IPS DF 19.7 (cell line): ENCODE data around the gene SLC26A11.
"Not testable (repeated sequence)": the region's sequence is repeated elsewhere in the genome, so short reads cannot be mapped to it uniquely, and the experiment has no call there.

Source experiments
- DNase-seq: peaks from one replicate; pipeline ENCODE4 v3.0.0-alpha.2; 2013; ENCODE audit warnings: low read depth, low spot score

Gene SLC26A11

DNA sequence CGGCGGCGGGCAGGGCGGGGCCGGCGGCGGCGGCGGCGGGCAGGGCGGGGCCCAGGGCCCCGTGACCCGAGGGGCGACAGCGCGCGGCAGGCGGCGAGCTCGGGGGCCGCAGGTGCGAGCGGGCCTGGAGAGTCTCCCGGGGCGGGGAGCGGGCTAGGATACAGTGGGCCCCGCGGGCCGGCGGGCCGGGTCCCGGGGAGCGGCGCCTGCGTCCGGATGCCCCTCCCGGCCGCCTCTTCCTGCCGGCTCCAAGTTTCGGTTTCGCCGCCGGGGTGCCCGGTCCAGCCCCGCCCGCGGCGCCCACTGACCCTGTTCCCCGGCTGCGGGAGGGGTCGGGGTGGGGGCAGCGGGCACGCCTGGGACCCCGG lies 40.5 kb downstream of the SLC26A11 start, which contains the start of gene RNF213:
TSS of gene RNF213 (plus strand) at position 62 of the 368 bp plus-strand sequence. CDS start 2,830 bp downstream, outside the sequence.
- no peak for DNase-seq

DNA sequence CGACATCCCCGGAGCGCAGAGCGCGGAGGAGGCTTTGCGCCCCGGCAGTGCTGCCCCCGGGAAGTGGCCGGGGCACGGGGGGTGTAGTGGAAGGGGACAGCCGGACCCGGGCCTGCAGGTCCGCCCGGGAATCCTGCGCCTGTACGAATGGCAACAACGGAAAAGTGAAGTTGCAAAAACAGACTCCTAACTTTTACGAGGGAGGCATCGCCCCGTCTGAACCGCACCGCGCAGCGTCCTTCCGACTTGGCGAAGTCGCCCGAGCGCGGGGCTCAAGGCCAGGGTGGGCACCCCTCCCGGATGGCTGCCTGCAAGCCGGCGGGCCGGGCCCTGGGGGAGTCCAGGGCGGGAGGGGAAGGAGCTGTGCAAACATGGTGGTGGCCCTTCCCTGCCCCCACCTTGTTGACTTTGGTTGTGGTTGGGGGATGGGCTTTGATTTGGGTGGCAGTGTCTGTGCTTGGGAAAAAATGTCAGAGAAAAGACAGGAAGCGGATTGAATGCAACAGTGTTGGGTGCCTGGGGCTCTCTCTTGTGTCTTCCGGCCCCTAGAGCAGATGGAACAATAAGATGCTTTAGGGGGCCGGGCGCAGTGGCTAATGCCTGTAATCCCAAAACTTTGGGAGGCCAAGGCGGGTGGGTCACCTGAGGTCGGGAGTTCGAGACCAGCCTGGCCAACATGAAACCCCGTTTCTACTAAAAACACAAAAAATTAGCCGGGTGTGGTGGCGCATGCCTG lies 41.1 kb downstream of the SLC26A11 start:
- peak; percentile 94 for DNase-seq

DNA sequence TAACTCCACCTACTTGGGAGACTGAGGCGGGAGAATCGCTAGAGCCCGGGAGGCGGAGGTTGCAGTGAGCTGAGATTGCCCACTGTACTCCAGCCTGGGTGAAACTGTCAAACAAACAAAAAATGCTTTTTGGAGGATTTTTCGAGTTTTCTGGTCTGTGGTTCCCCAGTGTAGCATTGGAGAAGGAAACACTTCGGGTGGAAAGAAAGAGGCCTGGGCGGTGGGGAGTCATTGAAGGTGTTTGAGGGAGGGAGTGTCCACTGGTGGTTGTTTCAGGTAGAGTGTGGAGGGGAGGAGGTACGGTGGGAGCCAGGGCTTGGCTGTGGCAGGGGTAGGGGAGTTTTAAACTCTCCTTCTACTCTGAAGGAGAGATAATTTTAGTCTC lies 41.7 kb downstream of the SLC26A11 start:
- no peak for DNase-seq

DNA sequence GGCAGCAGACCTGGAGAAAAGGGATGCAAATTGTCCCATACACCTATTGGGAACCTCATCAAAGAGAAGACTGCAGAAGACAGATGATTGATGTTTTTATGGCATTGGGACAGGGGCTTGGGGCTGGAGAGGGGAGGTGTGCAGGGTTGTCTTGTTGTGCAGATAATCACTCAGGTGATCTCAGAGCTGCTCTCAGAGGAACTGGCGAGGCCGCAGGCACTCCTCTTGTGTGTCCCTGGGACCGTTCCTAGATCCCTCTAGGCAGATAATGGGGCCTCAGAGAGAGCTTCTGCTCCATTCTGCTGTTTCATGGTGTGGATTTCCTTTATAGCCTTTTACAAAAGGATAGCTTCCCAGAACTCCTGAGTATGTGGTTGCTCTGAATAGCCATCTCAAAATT lies 42.1 kb downstream of the SLC26A11 start:
- no peak for DNase-seq

DNA sequence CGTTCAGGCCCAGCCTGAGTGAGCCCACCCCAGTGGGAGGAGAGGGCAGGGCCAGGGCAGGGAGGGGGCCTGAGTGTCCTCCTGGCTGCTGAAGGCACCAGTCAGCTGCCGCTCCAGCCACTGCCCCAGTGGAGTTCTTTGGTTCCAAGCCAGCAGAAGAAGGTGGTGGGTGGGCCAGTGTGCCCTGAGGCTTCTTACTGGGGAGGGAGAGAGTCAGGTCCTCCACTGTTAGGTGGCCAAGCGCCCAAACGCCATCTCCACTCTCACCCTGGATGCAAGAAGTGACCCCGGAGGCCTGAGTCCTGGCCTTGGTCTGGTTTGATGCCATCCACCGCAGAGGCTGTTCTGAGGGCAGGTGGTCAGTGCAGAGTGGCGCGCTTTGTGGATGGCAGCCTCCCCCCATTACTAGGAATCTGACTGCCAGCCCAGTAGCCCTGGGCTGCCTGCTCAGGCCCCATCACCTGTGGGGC lies 42.6 kb downstream of the SLC26A11 start:
- DNase-seq, result no peak

DNA sequence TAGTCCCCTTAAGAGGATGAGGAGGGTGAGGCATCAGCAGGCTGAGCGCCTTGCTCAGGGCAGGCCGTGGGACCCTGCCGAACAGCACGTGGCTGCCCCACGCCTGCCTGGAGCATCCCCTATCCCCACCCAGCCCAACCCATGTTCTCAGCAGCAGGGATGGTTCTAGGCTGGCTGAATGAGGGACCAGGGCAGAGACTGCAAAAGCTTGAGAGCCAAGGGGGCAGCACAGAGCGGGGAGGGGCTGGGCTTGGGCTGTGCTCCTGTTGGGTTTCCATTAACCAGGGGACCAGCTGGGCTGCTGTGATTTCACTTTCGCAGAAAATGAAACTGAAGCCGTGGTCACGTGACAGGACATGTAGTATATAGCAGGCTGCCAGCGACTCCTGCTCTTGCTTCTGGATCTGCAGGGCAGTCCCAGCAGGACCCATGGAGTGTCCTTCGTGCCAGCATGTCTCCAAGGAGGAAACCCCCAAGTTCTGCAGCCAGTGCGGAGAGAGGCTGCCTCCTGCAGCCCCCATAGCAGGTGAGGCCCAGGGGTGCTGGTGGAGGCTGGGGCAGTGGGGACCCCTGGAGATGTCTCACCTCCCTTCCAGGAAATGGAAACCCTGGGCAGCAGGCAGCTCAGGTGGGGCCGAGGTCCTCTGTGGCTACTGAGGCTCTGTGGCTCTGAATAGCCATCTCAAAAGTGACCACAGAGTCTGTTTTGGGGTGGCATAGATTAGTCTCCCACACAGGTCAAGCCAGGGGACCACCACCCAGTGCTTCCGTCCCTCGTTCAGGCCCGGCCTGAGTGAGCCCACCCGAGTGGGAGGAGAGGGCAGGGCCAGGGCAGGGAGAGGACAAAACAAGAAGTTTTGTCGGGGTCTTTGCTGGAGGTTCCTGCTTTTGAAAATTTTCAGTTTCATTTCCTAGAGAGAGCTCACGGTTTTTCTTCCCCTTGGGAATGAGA lies 43.3 kb downstream of the SLC26A11 start:
- DNase-seq, result no peak

DNA sequence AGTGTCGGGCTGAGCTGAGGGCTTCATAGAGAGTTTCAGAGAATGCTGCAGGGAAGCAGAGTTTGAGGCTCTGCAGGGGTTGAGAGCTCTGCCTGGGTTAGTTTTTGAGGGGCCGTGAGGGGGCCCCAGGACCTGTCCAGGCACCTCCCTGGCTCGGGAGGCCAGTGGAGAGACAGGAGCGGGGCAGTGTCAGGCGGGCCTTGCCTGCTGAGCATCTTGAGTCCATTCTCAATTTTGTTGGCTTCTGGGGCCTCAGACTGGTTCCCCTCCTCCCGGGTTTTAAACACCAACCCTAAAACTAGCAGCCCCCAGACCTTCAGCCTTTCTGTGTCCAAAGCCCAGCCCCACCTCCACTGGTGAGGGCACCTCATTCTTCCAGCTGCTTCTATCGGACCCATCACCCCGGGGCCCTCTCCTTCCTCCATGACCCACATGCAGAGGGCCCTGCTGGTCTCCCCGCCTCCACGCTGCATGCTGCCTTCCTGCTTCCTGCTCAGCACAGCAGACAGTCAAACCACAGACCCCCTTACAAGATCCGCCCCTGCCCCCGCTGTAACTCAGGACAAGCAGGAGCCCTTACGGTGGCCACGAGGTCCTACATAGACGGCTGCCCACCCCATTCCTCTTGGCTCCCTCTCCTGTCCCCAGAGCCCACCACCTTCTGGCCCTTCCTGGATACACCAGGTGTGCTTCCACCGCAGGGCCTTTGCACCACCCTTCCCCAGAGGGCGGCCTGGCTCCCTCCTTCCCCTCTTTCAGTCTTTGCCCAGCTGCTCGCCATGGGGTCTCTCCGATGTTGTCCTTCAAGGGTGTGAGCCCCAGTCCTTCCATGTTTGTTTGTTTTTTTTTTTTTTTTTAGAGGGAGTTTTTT lies 44.2 kb downstream of the SLC26A11 start:
- DNase-seq, result no peak

DNA sequence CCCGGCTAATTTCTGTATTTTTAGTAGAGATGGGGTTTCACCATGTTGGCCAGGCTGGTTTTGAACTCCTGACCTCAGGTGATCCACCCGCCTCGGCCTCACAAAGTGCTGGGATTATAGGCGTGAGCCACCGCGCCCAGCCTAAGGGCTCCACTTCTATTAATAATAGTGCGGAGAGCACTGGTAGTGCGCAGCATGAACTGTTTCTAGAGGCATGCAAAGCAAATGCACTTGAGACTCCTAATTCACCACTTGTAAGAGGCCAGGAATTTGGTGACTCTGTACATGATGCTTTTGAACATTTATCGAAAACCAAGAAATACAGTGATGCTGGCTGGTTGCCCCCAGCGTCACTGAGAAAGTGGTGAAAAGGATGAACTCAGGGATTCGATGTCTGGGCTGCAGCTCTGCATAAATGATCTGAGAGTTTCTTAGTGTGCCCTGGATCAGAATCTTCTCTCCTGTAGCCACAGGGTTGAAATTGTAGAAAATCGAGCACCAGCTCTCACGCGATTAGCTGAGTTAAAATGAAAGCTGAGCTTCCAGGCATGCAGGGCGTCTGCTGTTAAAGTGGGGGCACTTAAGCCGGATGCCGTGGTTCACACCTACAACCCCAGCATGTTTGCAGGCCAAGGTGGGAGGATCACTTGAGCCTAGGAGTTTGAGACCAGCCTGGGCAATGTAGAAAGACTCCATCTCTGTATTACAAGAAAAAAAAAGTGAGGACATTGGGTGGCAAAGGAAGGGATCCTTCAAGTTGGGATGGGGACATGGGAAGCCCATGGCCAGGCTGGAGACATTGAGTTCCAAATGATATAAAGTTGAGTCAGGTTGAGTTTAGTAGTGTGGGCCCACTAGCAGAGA lies 45.2 kb downstream of the SLC26A11 start:
- no peak for DNase-seq

DNA sequence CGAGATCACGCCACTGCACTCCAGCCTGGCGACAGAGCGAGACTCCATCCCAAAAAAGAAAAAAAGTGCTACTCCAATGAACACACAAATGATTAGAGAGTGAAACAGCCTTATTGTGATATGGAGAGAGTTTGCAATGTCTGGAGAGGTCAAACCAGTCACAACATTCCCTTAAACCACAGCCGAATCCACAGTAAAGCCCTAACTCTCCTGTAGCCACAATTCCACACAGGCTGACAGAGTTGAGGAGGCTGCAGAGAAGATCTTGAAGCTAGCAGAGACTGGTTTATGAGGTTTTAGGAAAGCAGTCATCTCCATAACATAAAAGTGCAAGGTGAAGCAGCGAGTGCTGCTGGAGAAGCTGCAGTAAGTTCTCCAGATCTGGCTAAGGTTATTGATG lies 47.2 kb downstream of the SLC26A11 start:
- DNase-seq, result no peak

DNA sequence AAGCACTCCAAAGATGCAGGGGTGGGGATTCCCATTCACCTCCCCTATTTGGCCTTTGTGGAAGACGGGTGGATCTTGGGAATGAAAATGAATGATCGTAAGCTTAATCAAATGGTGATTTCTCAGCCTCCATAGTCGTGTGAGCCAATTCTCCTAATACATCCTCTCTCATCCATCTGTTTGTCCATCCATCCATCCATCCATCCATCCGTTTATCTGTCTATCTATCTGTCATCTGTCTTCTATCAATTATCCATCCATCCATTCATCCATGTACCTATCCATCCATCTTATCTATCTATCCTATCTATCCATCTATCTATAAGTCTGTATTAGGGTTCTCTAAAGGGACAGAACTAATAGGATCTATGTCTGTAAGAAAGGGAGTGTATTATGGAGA lies 48.2 kb downstream of the SLC26A11 start:
- DNase-seq, result no peak

DNA sequence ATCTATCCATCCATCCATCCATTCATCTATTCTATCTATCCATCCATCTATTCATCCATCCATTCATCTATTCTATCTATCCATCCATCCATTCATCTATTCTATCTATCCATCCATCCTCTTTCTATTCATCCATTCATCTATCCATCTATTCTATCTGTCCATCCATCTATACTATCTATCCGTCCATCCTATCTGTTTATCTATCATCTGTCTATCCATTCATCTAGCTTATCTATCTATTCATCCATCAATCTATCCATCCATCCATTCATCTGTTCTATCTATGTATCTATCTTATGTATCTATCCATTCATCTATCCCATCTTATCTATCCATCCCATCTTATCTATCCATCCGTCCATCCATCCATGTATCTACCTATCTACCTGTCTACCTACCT lies 49.2 kb downstream of the SLC26A11 start:
- DNase-seq, result no peak

DNA sequence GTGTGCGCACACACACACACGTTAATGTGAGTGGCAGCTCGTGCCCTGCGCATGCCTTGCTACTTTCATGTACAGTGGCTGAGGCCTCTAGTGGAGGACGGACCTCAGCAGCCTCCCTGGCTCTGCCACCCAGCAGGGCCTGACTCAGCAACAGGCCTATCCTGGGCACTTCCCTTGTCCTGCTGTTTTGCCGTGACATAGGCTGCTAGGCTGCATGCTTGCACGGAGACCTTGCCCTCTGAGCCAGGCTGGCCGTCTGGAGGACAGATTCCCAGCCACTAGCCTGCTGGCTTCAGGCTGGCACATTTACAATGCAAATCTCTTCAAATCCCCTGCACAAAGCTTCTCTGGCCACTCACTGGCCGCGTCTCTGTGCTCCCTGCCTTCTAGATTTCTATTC lies 49.9 kb downstream of the SLC26A11 start:
- DNase-seq, result peak; percentile 75

DNA sequence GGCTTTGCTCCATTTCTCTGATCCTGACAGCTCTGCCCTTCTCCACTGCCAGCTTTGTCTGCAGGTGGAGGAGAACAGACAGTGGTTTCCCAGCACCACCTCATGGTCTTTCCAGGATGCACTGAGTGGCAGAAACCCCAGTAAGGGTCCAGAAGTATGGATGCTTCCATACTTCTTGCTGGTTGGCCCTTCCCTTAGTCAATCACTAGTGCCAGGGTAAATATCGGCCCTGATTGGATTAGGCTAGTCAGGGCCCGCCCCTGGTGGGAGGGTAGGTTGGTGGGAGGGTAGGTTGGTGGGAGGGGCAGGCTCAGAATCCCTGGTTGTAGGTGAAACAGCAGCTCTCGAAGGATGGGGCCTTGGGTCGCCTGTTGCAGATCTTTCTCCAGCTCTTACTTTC lies 50.6 kb downstream of the SLC26A11 start:
- DNase-seq, result no peak

DNA sequence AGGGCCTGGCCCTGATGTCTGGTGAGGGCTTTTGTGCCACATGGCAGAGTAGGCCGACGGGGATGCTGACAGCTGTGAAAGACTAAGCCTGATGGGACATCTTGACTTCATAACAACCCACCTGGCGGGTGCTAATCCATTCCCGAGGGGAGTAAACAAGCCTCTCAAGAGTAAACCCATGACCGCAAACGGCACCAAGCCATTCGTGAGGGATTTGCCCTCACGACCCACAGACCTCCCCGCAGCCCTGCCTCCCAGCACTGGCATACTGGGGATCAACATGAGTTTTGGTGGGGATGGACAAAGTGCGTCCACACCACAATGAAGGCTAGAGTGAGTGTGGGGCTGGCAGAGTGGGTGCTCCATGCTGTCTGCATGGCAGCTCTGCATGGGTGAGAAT lies 52.1 kb downstream of the SLC26A11 start:
- DNase-seq, result no peak

DNA sequence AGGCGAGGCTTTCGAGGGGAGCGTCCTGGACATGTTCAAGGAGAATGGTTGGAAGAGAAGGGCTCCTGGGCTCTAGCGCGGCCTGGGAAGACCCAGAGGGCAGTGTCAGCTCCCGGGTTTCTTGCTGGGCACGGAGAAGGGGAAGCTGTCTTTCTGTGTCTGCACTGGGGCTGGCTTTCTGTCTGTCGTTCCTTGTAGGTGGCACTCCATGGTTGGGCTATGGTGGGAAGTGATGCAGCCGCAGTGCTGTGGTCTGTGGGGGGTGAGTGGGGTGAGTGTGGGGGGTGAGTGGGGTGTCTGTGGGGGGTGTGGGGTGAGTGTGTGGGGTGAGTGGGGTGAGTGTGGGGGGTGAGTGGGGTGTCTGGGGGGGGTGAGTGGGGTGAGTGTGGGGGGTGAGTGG lies 54.1 kb downstream of the SLC26A11 start:
- no peak for DNase-seq

DNA sequence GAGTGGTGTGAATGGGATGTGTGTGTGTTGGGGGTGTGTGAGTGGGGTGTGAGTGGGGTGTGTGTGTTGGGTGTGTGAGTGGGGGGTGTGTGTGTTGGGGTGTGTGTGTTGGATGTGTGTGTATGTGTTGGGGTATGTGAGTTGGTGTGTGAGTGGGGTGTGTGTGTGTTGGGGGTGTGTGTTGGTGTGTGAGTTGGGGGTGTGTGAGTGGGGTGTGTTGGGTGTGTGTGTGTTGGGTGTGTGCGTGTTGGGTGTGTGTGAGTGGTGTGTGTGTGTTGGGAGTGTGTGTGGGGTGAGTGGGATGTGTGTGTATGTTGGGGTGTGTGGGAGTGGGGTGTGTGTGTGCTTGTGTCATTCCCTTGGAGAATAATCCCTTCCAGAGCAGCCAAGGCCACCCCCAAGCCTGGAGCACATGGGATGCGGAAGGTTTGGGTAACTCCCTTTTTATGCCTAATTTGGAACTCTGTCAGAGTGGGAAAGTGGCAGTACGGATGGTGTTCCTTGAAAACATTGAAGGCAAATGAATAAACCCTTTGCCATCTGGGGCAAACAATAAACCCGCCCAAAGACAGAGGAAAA lies 54.7 kb downstream of the SLC26A11 start:
- no peak for DNase-seq

DNA sequence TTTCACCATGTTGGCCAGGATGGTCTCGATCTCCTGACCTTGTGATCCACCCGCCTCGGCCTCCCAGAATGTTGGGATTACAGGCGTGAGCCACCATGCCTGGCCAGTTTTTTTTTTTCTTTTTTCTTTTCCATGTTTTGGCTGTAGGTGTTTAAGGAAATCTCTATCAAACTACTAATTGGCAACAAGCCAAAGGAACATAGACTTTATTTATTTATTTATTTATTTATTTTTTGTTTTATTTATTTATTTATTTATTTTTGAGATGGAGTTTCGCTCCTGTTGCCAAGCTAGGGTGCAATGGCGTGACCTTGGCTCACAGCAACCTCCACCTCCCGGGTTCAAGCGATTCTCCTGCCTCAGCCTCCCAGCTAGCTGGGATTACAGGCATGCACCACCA lies 55.6 kb downstream of the SLC26A11 start:
- DNase-seq, result not testable (repeated sequence)

DNA sequence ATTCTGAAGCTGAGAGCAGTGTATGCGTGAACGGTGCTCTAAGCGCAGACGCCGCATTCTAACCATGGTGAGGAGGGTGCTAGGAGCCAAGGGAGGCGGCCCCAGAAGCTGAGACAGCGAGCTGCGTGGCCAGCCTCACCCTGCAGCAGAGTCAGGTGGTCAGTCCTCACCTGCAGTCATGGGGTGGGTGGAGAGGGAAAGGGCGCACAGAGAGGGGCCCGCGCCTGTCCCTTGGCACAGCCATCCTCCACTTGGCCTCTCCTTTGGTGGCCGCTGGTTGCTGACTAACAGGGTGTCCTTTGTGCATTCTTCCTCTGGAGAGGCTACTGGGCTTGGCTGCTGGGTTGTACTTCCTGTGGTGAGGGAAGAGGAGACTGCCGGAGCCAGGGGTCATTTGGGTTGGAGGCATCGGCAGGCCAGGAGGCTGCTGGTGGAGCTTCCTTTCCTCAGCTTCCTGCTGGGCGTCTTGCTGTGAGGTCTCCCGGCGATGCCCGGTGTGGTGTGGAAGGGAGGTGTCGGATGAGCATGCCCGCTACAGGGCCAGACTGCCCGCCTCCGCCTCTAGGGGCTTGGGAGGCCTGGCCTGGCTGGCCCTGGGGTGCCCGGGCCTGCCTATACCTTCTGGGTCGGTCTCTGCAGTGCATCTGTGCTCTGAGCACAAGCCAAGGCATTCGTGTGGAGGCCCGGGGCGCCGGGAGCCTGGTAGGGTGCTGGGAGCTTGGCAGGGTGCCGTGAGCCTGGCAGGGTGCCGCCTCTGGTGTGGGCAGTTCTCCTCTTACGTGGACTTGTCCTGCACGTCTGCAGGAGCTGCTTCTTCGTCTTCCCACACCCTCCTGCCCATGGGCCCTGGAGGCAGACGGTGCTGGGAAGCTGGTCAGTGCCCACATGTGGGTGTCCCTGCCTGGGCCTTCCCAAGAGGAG lies 57.8 kb downstream of the SLC26A11 start:
- no peak for DNase-seq

DNA sequence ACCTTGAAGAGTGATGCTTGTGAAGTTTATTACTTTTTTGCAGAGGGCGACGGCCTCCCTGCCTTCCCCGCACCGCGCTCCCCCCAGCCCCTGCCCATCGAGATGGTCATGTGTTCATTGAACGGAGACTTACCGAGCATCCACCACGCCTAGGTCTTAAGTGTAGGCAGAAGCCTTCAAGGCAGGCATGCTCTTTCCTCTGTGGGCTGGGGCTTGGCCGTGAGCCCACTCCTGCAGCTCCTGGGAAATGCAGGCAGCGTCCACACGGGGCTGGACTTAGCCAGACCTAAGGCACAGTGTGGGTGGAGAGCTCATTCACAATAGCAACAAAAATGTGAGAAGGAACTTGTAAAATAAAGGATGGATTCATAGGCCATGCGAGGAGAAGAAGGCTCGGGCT lies 59.7 kb downstream of the SLC26A11 start:
- no peak for DNase-seq
